Sigmoid colon (tissue), 7 donors: ENCODE results near the gene NR2F1. TPM values are rescaled to one million over a fixed set of nuclear protein-coding genes. Genes with fewer than 3 reads are reported as not detected.

Experiments
- DNase-seq: peaks from one replicate; pipeline ENCODE4 v3.0.0-alpha.2; 2019
- H3K27ac ChIP-seq, 4 donors: fragments of 200-600 bp; sonication (generic); one replicate each; pipeline ENCODE4 v1.5.1; 2016 to 2019; ENCODE audit warnings: mild to moderate bottlenecking in 1 of 4
- H3K27me3 ChIP-seq, 3 donors: fragments of 200-600 bp; sonication (generic); one replicate each; pipeline ENCODE4 v1.5.1; 2019; ENCODE audit warnings: mild to moderate bottlenecking in 1 of 3
- H3K36me3 ChIP-seq, 4 donors: fragments of 200-600 bp; sonication (generic); one replicate each; pipeline ENCODE4 v1.5.1; 2016 to 2019
- H3K4me1 ChIP-seq, 4 donors: fragments of 200-600 bp; sonication (generic); one replicate each; pipeline ENCODE4 v1.5.1; 2017 to 2019
- H3K4me3 ChIP-seq, 4 donors: fragments of 200-600 bp; sonication (generic); one replicate each; pipeline ENCODE4 v1.5.1; 2017 to 2019; ENCODE audit warnings: mild to moderate bottlenecking in 2 of 4, moderate library complexity in 1 of 4
- H3K9me3 ChIP-seq, 4 donors: fragments of 200-600 bp in 3 of 4; sonication (generic) in 3 of 4; one replicate each; pipeline versions ENCODE4 v1.5.1 to v1.6.1; 2013 to 2019
- CTCF ChIP-seq, 4 experiments: fragments of 450-650 bp in 3 of 4; fragments of 200-600 bp in 1 of 4; IDR thresholded peaks; one replicate each; pipeline ENCODE4 v1.5.1; 2016 to 2019; ENCODE audit warnings: antibody characterized with exemption in 4 of 4, mild to moderate bottlenecking in 3 of 4, moderate library complexity in 2 of 4
- EP300 ChIP-seq, 4 donors: sonication (generic); formaldehyde crosslinking; IDR thresholded peaks; one replicate each; pipeline ENCODE4 v1.6.1; 2017; ENCODE audit warnings: antibody characterized with exemption in 4 of 4
- POLR2A ChIP-seq, 2 donors: fragments of 450-650 bp; IDR thresholded peaks; one replicate each; pipeline ENCODE4 v1.6.1; 2016; ENCODE audit warnings: antibody characterized with exemption in 2 of 2, mild to moderate bottlenecking in 2 of 2, moderate library complexity in 2 of 2
- POLR2AphosphoS5 ChIP-seq, 4 donors: sonication (generic); formaldehyde crosslinking; IDR thresholded peaks; one replicate each; pipeline ENCODE4 v1.6.1; 2017; ENCODE audit warnings: antibody characterized with exemption in 4 of 4
- WGBS, 2 donors: extraction: QIAGEN DNeasy Blood & Tissue Kit; methylation state at CpG; one replicate each; pipeline ENCODE4 v1.1.7; 2013; 5-methylcytosine and 5-hydroxymethylcytosine counted together
- intact Hi-C: fragments of 100-400 bp; cut with DNase I; formaldehyde crosslinking; loops from one replicate; pipeline ENCODE4 v1.15.1; 2023
- polyA plus RNA-seq, 3 donors: library from polyadenylated mRNA; stranded (reverse); fragments of 200-250 nt; gene quantifications; one replicate each; pipeline ENCODE4 v1.2.3, GENCODE V29; 2013
- total RNA-seq, 4 donors: library from RNA; depleted of rRNA; stranded (reverse); fragments of >200 nt; gene quantifications; one replicate each; pipeline ENCODE4 v1.1.0, GENCODE V29; 2016
- donor health status: healthy with polysubstance abuse.
- donor health status: Bipolar disorder and iron deficiency.
- donor health status: healthy.

Gene NR2F1
- total and polyA plus RNA-seq, 7 donors, result 1.4 to 24.1 (median 16.3) TPM

DNA sequence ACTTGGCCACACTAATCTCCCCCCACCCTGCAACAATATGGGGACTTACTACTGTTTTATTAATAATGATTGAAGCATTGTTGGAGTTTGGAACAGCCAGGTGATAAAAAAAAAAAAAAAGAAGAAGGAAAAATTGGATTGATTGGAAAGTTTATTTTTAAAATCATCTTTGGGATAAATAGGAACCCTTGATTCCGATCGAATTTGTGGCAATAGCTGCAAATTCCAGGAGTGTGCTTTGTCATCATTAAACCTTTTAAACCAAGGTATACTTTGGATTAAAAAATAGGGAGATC lies 907 bp upstream of the NR2F1 start:
- H3K27me3 ChIP-seq, result peaks cover 9 to 92% (median 41%) of the 10 kb centered on the region in 3 donors
- peak overlapping the region; percentile 66 to 90 (median 73) for H3K27ac ChIP-seq
- H3K4me3 ChIP-seq, result peak overlapping the region; percentile 8 to 63 (median 58)
- H3K4me1 ChIP-seq, result peaks cover 0 to 52% (median 48%) of the 10 kb centered on the region in 4 donors
- no peaks in the 10 kb centered on the region for H3K36me3 ChIP-seq
- no peaks in the 10 kb centered on the region for H3K9me3 ChIP-seq
- DNase-seq, result no peak
- TF ChIP-seq EP300 (IDR thresholded peaks at IDR 0.05) (no peak), POLR2AphosphoS5 (IDR thresholded peaks at IDR 0.05) (no peak), POLR2A (IDR thresholded peaks at IDR 0.05) (no peak), CTCF (IDR thresholded peaks at IDR 0.05) (no peak)
- 2 to 4% methylated on average over 2 of the region's 2 CpGs for whole genome bisulfite sequencing, 2 donors
- intact Hi-C loops, result loop anchor here (5.0 to 10.0 kb wide), 3 partner anchors 40 to 533 kb away; a partner anchor contains a TSS

DNA sequence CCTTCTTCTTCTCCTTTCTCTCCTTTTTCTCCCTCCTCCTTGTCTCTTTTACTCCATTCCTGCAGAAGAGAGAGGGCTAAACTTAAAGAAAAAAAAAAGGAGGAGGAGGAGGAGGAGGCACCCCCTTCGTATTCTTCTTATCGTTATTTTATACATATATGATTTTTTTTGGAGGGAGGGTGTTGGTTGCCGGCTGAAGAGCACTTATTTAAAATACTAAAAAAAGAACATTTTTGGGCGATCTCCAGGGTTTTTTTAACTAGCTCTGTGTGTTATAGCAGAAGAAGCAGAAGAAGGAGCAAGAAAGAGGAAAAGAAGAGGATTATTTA lies 381 bp downstream of the NR2F1 start:
- peaks cover 9 to 92% (median 51%) of the 10 kb centered on the region in 3 donors for H3K27me3 ChIP-seq
- TF ChIP-seq POLR2A (IDR thresholded peaks at IDR 0.05) (no peak), POLR2AphosphoS5 (IDR thresholded peaks at IDR 0.05) (no peak), CTCF (IDR thresholded peaks at IDR 0.05) (no peak), EP300 (IDR thresholded peaks at IDR 0.05) (no peak)
- H3K27ac ChIP-seq, result peak overlapping the region; percentile 66 to 90 (median 73)
- intact Hi-C loops, result loop anchor here (5.0 to 10.0 kb wide), 3 partner anchors 39 to 531 kb away; a partner anchor contains a TSS
- DNase-seq, result no peak
- no peaks in the 10 kb centered on the region for H3K36me3 ChIP-seq
- WGBS, 2 donors, result 2 to 5% methylated on average over 4 of the region's 4 CpGs
- H3K4me3 ChIP-seq, result peak overlapping the region; percentile 39 to 63 (median 58)
- H3K9me3 ChIP-seq, result no peaks in the 10 kb centered on the region
- peaks cover 0 to 52% (median 48%) of the 10 kb centered on the region in 4 donors for H3K4me1 ChIP-seq

DNA sequence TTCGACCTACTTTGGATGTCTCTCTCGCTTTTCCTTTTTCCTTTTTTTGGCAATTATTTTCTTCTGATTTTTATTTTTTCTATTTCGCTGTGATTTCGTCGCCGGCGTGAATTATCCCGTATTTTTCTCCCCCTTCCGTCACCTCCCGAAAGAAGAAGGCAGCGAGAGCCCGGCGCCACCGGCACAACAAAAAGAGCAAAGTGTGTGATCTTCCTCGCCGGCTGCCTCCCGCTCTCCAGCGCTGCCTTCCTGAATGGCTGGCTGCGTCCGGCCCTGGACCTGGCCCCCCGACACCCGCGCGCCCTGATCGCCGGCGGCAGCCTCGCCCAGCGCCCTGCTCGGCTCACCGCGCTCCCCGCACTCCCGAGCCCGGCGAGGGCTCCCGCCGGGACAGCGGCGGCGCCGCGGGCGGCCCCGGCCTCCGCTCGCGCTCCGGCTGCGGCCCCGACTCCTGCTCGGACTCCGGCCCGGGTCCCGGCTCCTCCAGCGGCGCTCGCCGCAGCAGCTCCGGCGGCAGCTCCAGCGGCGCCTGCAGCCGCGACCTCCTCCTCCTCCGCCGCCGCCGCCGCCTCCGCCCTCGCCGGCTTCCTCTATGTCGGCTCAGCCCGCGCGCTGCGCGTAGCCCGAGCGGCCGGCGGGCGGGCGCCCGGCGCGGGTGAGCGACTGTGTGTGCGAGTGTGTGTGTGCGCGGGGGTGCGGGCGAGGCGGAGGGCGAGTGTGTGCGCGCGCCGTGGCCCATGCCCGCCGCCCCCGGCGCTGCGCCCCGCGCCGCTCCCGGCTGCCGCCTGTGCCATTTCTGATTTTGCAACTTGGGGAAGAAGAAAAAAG lies 960 bp downstream of the NR2F1 start:
- peak; percentile 71 for DNase-seq
- peak overlapping the region; percentile 66 to 90 (median 73) for H3K27ac ChIP-seq
- H3K4me1 ChIP-seq, result peaks cover 0 to 50% (median 45%) of the 10 kb centered on the region in 4 donors
- H3K36me3 ChIP-seq, result no peaks in the 10 kb centered on the region
- H3K27me3 ChIP-seq, result peaks cover 9 to 92% (median 51%) of the 10 kb centered on the region in 3 donors
- peak overlapping the region; percentile 39 to 63 (median 58) for H3K4me3 ChIP-seq
- 1% methylated on average over 110 of the region's 110 CpGs for WGBS, 2 donors
- H3K9me3 ChIP-seq, result no peaks in the 10 kb centered on the region
- no peak for TF ChIP-seq POLR2A (IDR thresholded peaks at IDR 0.05)
- TF ChIP-seq CTCF (IDR thresholded peaks at IDR 0.05), result no peak
- no peak for TF ChIP-seq POLR2AphosphoS5 (IDR thresholded peaks at IDR 0.05)
- TF ChIP-seq EP300 (IDR thresholded peaks at IDR 0.05), result no peak
- intact Hi-C loops, result loop anchor here (5.0 to 10.0 kb wide), 3 partner anchors 38 to 531 kb away; a partner anchor contains a TSS

DNA sequence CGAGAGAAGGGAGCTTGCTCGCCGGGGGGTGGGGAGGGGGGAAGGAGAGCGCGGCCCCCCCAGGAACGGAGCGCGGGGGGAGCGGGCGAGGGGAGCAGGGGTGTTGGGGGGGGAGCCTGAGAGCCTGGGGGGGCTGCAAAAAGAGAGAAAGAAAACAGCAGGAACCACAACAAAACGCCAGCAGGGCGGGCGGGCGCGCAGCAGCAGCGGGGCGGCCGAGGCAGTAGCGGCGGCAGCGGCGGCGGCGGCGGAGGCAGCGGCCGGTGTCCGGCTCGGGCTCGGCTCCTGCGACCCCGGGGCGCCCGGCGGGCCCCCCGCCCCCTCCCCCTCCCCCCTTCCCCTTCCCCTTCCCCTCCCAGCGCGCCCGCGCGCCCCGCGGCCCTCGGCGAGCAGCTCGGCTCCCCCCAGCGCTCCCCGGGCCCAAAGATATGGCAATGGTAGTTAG lies 1.6 kb downstream of the NR2F1 start:
- H3K27me3 ChIP-seq, result peaks cover 9 to 85% (median 46%) of the 10 kb centered on the region in 3 donors
- H3K4me3 ChIP-seq, result peak overlapping the region; percentile 39 to 63 (median 58)
- no peak for DNase-seq
- TF ChIP-seq POLR2AphosphoS5 (IDR thresholded peaks at IDR 0.05), result no peak
- 1% methylated on average over 46 to 47 of the region's 48 CpGs for WGBS, 2 donors
- intact Hi-C loops, result loop anchor here (5.0 to 10.0 kb wide), 3 partner anchors 38 to 530 kb away; a partner anchor contains a TSS
- H3K4me1 ChIP-seq, result peaks cover 0 to 44% (median 39%) of the 10 kb centered on the region in 4 donors
- peak overlapping the region; percentile 66 to 90 (median 73) for H3K27ac ChIP-seq
- H3K9me3 ChIP-seq, result no peaks in the 10 kb centered on the region
- H3K36me3 ChIP-seq, result no peaks in the 10 kb centered on the region

GRCh38 chr5:93585041-93585766 lies 2.2 kb downstream of the NR2F1 start:
- Histone ChIP-seq H3K4me1 (peaks cover 0 to 38% (median 33%) of the 10 kb centered on the region in 4 donors), H3K36me3 (no peaks in the 10 kb centered on the region), H3K9me3 (no peaks in the 10 kb centered on the region), H3K27me3 (peaks cover 9 to 79% (median 45%) of the 10 kb centered on the region in 3 donors), H3K4me3 (peak overlapping the region; percentile 30 to 63 (median 58)), H3K27ac (peak overlapping the region; percentile 44 to 90 (median 69))
- DNase-seq, result peak; percentile 69
- no peak for TF ChIP-seq EP300 (IDR thresholded peaks at IDR 0.05)
- TF ChIP-seq POLR2AphosphoS5 (IDR thresholded peaks at IDR 0.05), result no peak
- no peak for TF ChIP-seq CTCF (IDR thresholded peaks at IDR 0.05)
- TF ChIP-seq POLR2A (IDR thresholded peaks at IDR 0.05), result no peak
- intact Hi-C loops, result loop anchor here (10.0 kb wide), 1 partner anchor 530 kb away; a partner anchor contains a TSS
- WGBS, 2 donors, result 1 to 2% methylated on average over 70 of the region's 70 CpGs
